Stomach smooth muscle (tissue), 2 donors: ENCODE measurements around the gene TRERF1.

Source experiments
- H3K27ac ChIP-seq: one replicate; pipeline ENCODE4 v1.7.0; 2013; ENCODE audit warnings: mild to moderate bottlenecking, low read length, inconsistent platforms
- H3K27me3 ChIP-seq, 2 donors: one replicate each; pipeline ENCODE4 v1.7.0; 2013; ENCODE audit warnings: low read length in 2 of 2; ENCODE audit not compliant: insufficient read depth in 2 of 2, control insufficient read depth in 1 of 2
- H3K36me3 ChIP-seq, 2 donors: one replicate each; pipeline ENCODE4 v1.7.0; 2013; ENCODE audit warnings: low read length in 2 of 2; ENCODE audit not compliant: control insufficient read depth in 2 of 2, insufficient read depth in 2 of 2
- H3K4me1 ChIP-seq: one replicate; pipeline ENCODE4 v1.7.0; 2013; ENCODE audit warnings: low read length; ENCODE audit not compliant: control insufficient read depth, insufficient read depth
- H3K4me3 ChIP-seq, 2 donors: one replicate each; pipeline ENCODE4 v1.7.0; 2013; ENCODE audit warnings: low read length in 2 of 2
- H3K9ac ChIP-seq, 2 donors: one replicate each; pipeline ENCODE4 v1.7.0; 2013; ENCODE audit warnings: low read length in 2 of 2, mild to moderate bottlenecking in 1 of 2
- H3K9me3 ChIP-seq, 2 donors: one replicate each; pipeline ENCODE4 v1.7.0; 2013; ENCODE audit warnings: low read length in 2 of 2; ENCODE audit not compliant: control insufficient read depth in 2 of 2
- donor health status: healthy.
- donor health status: Pancreatic carcinoma.

Gene TRERF1

GRCh38 chr6:42393339-42393738 is 58.4 kb downstream of the TRERF1 start:
- no peak overlapping the region for H3K4me3 ChIP-seq
- H3K9me3 ChIP-seq, result no peaks in the 10 kb centered on the region
- peaks cover 7% of the 10 kb centered on the region for H3K4me1 ChIP-seq
- no peaks in the 10 kb centered on the region for H3K36me3 ChIP-seq
- H3K27ac ChIP-seq, result no peak overlapping the region
- no peaks in the 10 kb centered on the region for H3K27me3 ChIP-seq
- H3K9ac ChIP-seq, result no peak overlapping the region

- no peak overlapping the region for H3K4me3 ChIP-seq
- H3K27ac ChIP-seq, result no peak overlapping the region
- H3K27me3 ChIP-seq, result no peaks in the 10 kb centered on the region
- H3K36me3 ChIP-seq, result no peaks in the 10 kb centered on the region
- H3K4me1 ChIP-seq, result peaks cover 7% of the 10 kb centered on the region
- no peaks in the 10 kb centered on the region for H3K9me3 ChIP-seq
- no peak overlapping the region for H3K9ac ChIP-seq
These were observed 58.9 kb downstream of the TRERF1 start for GRCh38 chr6:42392833-42393232.

DNA sequence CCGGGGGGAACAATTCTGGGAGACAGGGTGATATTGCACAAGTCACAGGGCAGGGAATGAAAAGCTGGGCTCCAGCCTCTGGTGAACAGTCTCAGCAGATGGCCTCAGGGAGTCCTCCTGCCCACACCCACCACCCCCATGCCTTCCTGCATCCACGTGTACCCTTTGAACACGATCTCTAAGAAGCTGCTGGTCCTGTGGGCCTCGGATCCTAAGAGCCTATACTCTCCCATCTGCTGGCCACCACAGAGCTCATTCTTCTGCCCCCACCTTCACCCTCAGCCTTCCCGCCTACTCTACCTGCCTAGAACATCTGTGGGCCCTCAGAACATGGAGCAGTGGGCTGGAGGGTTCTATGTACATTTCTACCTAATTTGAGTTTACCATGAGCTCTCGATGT is 60.3 kb downstream of the TRERF1 start:
- no peaks in the 10 kb centered on the region for H3K9me3 ChIP-seq
- no peak overlapping the region for H3K9ac ChIP-seq
- no peaks in the 10 kb centered on the region for H3K27me3 ChIP-seq
- peaks cover 7% of the 10 kb centered on the region for H3K4me1 ChIP-seq
- no peaks in the 10 kb centered on the region for H3K36me3 ChIP-seq
- H3K4me3 ChIP-seq, result no peak overlapping the region
- no peak overlapping the region for H3K27ac ChIP-seq

DNA sequence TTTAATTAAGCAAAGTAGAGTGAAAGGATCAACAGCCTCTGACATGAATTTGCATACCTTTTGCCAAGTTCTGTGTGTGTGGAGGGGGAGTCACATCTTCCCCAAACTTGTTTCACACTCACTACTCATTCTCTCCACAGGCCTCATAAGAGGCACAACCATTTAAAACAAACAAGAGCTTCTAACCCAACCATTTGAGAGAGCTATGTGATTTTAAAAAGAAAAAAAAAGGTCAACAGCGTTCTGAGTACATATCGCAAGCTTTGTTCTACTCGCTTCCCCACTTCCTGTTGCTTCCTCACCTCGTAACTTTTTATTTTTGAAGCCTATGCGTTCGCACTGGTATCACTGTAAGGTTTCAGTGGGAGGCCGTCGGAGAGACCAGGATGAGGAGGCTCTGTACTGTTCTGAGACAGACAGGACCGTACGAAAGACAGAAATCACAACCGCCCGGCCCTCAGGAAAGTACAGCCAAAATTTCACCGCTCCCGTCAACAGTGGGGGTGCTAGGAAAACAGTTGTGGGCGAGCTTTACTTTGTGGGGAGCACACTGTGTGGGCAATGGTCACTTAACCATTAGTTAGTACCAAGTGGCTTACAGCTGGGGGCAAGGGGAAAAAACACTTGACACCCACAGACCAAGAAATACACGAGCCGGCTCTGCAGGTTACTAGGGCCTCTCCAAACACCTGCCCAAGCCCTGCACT is 61.3 kb downstream of the TRERF1 start:
- H3K36me3 ChIP-seq, result no peaks in the 10 kb centered on the region
- H3K4me1 ChIP-seq, result peaks cover 6% of the 10 kb centered on the region
- H3K9ac ChIP-seq, result no peak overlapping the region
- no peak overlapping the region for H3K27ac ChIP-seq
- H3K4me3 ChIP-seq, result no peak overlapping the region
- no peaks in the 10 kb centered on the region for H3K9me3 ChIP-seq
- H3K27me3 ChIP-seq, result no peaks in the 10 kb centered on the region

GRCh38 chr6:42389736-42390135 is 62.0 kb downstream of the TRERF1 start:
- Histone ChIP-seq H3K9me3 (no peaks in the 10 kb centered on the region), H3K27ac (no peak overlapping the region), H3K9ac (no peak overlapping the region), H3K27me3 (no peaks in the 10 kb centered on the region), H3K4me1 (peaks cover 4% of the 10 kb centered on the region), H3K4me3 (no peak overlapping the region), H3K36me3 (no peaks in the 10 kb centered on the region)

DNA sequence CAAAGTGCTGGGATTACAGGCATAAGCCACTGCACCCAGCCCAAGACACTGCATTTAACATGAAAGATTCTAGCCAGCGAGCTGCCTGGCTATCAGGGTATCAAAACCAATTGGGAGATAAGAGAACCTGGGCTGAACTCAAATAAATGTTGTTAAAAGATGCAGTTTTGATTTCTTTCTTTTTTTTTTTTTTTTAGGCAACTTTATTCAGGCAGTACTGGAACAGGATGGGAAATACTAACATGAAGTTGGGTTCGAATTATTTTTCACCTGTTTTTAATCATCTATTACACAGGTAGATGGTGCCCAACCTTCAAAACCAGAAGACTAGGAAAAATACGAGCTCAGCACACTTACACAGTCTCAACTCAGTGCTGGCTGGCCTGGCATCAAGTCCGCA is 63.7 kb downstream of the TRERF1 start:
- Histone ChIP-seq H3K9me3 (no peaks in the 10 kb centered on the region), H3K27me3 (no peaks in the 10 kb centered on the region), H3K9ac (no peak overlapping the region), H3K4me3 (no peak overlapping the region), H3K36me3 (no peaks in the 10 kb centered on the region), H3K27ac (no peak overlapping the region), H3K4me1 (no peaks in the 10 kb centered on the region)

- no peaks in the 10 kb centered on the region for H3K36me3 ChIP-seq
- H3K27me3 ChIP-seq, result no peaks in the 10 kb centered on the region
- H3K27ac ChIP-seq, result no peak overlapping the region
- no peaks in the 10 kb centered on the region for H3K4me1 ChIP-seq
- H3K9ac ChIP-seq, result no peak overlapping the region
- H3K4me3 ChIP-seq, result no peak overlapping the region
- H3K9me3 ChIP-seq, result no peaks in the 10 kb centered on the region
These were observed 64.4 kb downstream of the TRERF1 start for GRCh38 chr6:42387336-42387735.

DNA sequence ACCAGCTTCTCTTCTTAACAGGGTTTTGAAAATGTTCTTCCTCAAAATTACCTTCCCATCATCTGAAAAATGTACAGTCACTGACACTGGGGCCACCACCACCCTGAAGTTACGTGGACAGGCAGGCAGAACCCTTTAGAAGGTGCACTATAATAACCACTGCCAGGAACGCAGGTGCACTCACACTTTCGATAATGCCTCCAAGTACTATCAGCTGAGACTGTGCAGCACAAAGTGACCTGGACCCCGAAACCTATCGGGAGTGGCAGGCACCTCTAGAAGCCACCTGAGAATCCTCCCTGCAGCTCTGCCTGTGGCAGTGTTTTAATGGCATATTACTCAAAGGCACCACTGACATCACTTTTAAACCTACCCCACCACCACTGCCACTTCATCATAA is 66.4 kb downstream of the TRERF1 start:
- peaks cover 2% of the 10 kb centered on the region for H3K4me1 ChIP-seq
- no peaks in the 10 kb centered on the region for H3K27me3 ChIP-seq
- H3K27ac ChIP-seq, result no peak overlapping the region

DNA sequence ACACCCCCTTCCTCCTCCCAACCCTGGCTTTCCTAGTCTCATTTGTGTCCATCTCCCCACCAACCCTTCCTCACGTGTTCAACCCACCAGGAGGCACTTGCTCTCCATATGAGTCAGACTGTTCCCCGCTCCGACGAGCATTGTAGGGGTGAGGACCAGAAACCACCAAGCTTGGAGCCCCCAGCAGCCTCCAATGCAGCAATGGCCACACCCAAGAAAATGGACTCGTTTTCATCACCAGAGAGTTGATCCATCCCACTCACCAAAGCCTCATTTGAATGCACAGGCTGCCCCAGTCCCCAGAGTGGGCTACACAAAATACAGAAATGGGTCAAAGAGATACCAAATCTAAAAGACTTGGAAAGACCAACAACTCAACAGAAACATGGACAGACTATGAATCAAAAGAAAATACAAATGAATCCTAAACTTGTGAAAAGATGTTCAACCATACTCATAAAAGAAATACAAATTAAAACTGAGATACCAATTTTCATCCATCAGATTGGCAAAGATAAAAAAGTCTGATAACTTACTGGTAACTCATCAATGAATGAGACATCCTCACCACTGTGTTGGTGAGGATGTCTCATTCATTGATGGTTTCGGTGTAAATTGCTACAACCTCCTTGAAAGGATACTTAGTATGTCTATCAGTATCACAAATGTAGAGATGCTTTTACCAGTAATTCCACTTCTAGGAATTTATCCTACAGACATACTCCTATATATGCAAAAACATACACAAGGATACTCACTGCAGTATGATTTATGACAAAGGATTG is 68.1 kb downstream of the TRERF1 start:
- no peaks in the 10 kb centered on the region for H3K9me3 ChIP-seq
- no peak overlapping the region for H3K9ac ChIP-seq
- no peak overlapping the region for H3K4me3 ChIP-seq
- no peak overlapping the region for H3K27ac ChIP-seq
- H3K27me3 ChIP-seq, result no peaks in the 10 kb centered on the region
- no peaks in the 10 kb centered on the region for H3K36me3 ChIP-seq
- H3K4me1 ChIP-seq, result peaks cover 2% of the 10 kb centered on the region

More for the DNA sequence above, 66.4 kb downstream of the TRERF1 start:
- no peaks in the 10 kb centered on the region for H3K36me3 ChIP-seq
- no peak overlapping the region for H3K9ac ChIP-seq
- H3K9me3 ChIP-seq, result no peaks in the 10 kb centered on the region
- no peak overlapping the region for H3K4me3 ChIP-seq

GRCh38 chr6:42381850-42382249 is 69.9 kb downstream of the TRERF1 start:
- no peaks in the 10 kb centered on the region for H3K9me3 ChIP-seq
- no peaks in the 10 kb centered on the region for H3K27me3 ChIP-seq
- H3K36me3 ChIP-seq, result no peaks in the 10 kb centered on the region
- H3K27ac ChIP-seq, result no peak overlapping the region
- H3K4me1 ChIP-seq, result peaks cover 2% of the 10 kb centered on the region
- no peak overlapping the region for H3K9ac ChIP-seq
- H3K4me3 ChIP-seq, result no peak overlapping the region
